IPS-NIHi7 (cell line): Measurements from ENCODE around the gene GPRC5C.

Experiments
- DNase-seq: peaks from one replicate; pipeline ENCODE4 v3.0.0; 2012; ENCODE audit warnings: mixed read lengths; ENCODE audit errors: extremely low spot score

GPRC5C gene

DNA sequence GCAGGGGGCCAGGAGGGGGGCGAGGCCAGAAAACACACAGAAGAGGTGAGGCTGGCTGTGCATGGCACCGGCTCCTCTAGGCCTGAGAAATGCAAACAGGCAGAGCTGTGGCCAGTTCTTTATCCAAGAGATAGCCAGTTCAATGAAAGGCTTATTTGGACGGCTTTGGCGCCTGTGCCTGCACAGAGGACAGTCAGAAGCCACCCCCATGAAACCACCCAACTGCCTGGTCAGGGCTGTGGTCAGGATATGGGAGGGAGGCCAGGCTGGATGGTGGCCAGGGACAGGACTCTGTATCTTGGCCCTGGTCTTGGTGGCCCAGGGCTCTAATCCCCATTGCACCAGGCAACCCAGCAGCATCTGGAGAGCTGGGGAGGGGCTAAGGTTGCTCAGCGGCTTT, 24.5 kb upstream of the GPRC5C start:
- DNase-seq, result no peak

DNA sequence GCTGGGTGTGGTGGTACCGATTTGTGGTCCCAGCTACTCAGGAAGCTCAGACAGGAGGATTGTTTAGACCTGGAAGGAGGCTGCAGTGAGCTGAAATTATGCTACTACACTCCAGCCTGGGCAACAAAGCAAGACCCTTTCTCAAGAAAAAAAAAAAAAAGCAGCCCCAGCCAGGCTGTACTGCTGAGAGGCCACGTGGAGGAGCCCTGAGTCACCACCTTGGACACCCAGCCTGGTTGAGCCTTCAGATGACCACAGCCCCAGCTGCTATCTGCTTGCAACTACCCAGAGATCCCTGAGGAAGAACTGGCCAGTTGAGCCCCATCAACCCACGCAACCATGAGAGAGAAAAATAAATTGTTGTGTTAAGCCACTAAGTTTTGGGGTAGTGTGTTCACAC, 23.6 kb upstream of the GPRC5C start:
- DNase-seq, result peak; percentile 46

DNA sequence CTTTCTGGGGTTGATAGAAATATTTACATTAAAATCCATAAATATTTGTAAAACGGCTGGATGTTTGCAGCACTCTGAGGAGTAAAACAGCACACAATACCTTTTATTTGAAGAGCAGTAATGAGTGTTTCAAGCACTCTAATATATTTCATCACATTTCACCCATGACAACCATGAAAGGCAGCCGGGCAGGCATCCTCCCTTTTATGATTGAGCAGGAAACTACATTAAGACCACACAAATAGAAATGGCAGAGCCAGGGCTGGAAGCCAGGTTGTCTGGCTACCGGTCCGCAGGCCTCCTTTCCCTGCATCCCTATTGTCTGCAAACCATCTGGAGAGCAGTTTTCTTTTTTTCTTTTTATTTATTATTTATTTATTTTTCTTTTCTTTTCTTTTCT, 23.1 kb upstream of the GPRC5C start:
- DNase-seq, result no peak

DNA sequence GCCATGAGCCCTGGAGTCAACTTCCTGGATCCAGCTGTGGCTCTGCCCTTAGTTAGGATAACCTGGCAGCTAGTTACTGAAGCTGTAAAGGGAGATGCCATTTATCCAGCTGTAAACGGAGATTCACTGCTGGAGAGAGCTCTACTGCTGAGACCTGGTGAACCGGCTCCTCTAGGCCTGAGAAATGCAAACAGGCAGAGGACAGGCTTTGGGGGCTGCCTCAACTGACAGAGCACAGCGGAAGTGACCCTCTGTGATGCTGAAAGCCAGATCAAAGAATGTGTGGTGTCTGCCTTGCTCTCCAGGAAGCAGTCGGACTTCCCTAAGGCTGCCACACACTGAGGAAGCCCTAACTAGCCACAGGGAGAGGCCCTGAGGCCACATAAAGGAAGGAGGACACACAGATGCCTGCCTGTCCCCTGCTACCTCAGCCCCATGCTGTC, 21.9 kb upstream of the GPRC5C start:
- no peak for DNase-seq

DNA sequence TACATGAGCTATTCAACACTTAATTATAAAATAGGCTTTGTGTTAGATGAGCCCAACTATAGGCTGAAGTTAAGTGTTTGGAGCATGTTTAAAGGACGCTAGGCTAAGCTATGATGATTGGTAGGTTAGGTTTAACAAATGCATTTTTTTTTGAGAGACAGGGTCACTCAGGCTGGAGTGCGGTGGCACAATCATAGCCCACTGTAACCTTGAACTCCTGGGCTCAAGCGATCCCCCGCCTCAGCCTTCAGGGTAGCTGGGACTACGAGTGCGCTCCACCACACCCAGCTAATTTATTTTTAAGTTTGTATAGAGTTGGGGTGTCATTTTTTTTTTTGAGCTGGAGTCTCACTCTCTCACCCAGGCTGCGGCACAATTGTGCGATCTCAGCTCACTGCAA, 19.3 kb upstream of the GPRC5C start:
- no peak for DNase-seq

DNA sequence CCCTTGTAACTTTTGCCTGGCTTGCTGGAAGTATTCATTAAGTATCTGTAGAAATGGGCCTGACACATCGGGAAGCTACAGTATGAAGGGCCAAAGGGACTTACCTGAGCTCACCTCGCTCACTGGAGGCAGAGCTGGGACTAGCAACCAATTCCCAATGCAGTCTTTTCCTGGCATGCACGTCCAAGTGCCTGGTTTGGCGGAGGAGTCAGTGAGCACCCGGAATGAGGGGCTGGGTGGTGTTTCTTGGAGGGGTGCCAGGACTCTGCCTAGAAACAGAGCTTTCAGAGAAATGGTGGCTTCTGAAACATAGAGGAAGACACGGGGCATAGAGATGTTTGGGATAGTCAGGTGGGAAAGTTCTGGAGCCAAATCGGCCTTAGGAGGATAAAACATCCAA, 18.4 kb upstream of the GPRC5C start:
- DNase-seq, result no peak

DNA sequence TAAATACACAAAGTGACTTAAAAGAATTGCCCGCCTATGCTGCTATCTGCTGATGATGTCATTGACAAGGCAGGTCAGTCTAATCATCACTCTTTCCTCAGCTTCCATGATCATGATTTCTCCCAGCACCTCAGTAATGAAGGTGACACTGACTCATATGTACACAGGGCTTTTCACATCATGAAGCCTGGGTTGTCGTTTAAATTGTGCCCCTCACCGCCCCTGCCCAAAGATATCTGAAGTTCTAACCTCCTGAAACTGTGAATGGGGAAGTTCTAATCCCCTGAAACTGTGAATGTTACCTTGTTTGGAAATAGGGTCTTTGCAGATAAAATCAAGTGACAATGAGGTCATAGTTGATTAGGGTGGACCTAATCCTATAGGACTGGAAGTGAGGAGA, 17.4 kb upstream of the GPRC5C start:
- no peak for DNase-seq

DNA sequence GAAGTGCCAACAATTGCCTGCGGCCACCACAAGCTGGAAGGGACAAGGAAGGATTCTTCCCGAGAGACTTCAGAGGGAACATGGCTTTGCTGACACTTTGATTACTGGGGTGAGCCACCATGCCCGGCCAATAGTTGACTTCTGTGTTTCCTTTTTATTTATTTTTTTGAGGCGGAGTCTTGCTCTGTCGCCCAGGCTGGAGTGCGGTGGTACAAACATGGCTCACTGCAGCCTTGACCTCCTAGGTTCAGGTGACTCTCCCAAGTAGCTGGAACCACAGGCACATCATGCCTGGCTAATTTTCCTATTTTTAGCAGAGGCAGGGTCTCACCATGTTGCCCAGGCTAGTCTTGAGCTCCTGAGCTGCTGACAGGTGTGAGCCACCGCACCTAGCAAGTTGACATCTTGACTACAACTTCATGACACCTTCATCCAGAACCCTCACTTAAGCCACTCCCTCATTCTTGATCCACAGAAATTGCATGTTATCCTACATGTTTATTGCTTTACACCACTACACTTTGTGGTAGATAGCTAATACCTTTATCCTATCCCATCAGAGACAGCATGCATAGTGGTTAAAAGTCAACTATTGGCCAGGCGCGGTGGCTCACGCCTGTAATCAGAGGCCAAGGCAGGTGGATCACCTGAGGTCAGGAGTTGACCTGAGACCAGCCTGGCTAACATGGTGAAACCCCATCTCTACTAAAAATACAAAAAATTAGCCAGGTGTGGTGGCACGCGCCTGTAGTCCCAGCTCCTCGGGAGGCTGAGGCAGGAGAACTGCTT, 16.1 kb upstream of the GPRC5C start:
- no peak for DNase-seq

DNA sequence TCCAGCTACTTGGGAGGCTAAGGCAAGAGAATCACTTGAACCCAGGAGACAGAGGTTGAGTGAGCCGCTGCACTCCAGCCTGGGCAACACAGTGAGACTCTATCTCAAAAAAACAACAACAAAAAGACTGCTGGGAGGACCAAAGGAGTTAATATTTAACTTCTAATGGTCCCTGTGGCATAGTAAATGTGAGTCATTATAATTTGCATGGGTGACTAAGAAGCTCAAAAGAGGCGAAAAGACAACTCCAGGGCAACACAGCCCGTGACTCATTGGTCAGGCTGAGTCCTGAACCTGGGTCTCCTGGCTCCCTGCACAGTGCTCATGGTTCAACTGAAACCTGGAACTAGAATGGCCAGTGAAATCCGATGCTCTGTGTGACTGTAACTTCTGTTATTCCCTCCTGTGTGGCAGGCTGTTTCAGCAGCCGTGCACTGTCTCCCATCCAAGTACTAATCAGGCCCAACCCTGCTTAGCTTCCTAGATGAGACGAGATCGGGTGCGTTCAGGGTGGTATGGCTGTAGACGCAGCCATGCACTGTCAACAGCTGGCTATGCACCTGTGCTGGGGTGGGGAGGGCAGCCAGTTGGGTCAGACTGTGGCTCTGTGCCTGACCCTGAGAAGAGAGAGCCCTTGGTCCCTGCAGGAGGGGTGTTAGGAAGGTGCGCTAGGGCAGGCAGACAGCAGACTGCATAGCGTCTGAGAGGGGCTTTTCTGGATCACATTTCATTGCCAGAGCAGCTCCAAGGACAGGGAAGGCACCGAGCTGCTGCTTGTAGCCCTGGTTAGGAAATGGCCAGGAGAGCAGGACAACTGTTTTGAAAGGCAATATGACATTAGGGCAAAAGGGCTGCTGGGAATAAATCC, 14.5 kb upstream of the GPRC5C start:
- DNase-seq, result no peak

DNA sequence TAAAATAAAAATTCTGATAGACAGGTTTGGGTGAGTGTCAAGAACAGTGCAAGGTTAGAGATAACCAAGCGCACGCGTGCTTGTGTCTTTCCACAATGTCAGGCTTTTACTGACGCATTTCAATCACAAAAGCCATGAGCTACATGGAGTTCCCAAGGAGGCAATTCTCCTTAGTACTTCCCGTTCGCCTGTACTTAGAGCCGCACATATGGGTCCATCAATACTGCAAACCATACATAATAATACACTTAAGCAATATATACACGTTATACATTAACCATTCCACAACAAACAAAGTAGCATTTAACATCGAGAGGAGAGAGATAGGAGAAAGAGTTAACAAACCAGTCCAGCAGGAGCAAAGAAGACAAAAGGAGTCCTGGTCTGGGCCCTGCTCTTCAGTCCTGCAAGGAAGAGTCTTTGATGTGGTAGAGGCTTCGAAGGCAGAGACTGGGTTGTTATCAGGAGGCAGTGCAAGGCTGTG, 11.9 kb upstream of the GPRC5C start:
- no peak for DNase-seq

DNA sequence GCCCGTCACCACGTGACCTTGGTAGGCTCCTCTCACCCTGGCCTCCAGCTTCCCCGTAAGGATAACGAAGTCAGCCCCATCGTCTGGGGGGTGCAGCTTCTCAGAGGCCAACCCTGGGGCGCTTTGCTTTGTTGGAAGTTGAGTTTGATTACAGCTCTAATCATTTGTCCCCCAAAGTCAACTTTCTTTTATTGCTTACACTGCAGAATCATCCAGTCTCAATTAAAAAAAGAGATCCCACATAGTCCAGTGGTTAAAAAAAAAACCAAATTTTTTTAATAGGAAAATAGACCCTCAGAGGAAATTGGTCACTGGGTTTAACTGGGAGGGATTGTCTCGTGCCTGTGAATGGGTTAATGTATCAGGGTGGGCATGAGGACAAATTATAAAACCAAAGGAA, 7.8 kb upstream of the GPRC5C start:
- no peak for DNase-seq

DNA sequence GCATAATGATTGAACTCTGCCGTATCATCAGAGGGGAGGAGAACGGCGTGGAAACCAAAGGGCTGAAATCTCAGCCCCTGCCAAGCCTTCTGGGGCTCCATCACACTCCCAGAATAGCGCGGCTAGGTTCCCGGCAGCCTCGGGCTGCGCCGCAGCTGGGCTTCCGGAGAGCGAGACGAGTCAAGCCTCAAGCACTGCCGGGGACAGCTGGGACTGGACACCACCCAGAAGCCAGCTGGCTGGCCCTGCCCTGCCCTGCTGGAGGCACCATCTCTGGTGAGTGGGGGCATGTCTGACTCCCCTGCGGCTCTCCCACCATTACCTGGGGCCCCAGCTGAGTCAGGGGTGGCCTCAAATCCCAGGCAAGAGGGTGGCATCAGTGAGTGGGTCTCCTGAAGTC, 7.2 kb upstream of the GPRC5C start:
- DNase-seq, result no peak

DNA sequence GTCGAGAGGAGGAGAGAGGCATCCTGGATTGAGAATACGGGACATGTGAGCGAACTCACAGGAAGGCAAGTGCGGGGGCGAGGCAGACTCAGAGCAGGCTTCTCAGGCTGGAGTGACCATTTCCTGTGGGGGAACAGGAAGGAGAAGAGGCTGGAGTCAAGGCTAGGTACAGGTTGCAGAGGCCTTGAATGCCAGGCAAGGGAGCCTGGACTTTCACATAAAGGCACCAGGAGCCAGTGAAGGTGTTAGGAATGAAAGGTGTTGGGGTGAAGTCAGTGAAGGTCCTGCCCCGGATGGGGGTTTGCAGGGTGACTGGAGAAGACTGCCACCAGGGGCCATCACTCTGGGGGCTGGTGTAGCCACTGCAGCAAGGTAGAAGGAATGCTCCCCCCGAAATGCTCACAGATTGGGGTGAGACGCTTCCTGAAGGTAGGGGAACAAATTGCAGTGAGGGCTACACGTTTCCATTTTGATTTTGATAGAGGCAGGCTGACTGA, 5.3 kb upstream of the GPRC5C start:
- DNase-seq, result no peak

DNA sequence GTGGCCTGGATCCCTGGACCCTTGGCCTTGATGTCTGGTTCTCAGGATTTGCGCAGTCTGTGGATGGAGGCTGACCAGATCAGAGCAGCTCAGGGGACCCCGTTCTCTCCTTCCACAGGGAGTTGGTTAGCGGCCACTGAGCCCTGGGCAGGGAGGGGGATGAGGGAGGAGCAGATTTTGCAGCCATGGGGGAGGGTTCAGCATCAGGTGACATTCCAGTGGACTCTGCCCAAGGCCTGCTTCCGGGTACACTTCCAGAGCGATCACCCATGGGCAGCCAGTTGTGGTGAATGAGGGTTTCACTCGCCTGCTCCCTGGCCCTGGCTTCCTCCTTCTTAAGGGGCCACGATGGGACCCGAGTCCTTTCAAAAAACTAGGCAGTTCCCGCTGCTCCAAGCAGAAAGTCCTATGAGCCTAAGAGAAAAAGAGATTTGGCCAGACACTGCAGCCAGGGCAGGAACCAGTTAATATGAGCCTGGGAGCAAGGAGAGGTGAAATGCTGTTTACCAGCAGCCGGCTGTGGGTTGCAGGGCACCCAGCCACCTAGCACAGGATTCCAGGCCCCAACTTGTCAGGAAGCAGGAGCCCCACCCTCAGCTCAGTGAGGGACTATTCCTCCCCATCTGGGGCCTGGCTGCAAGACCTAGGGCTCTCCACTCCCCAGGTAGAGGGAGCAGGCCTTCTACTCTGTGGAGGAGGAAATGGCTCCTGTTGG, 4.7 kb upstream of the GPRC5C start:
- DNase-seq, result peak; percentile 52

DNA sequence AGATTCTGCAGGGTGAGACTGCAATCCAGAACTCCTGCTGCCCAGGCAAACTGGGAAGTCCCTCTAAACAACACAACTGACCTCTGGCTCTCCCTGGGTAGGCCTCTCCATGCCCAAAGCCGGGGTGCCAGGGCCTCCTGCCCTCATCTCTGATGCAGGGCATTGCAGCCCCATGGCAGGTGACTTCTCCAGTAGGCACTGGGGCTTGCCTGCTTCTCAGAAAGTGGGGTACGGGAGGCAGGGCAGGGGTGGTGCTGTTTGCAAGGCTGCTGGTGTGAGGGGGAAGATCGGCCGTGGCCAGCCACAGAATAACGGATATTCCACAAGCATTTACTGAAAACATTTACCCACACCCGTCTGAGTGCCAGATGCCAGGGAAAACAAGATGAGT, 4.1 kb upstream of the GPRC5C start:
- DNase-seq, result no peak

DNA sequence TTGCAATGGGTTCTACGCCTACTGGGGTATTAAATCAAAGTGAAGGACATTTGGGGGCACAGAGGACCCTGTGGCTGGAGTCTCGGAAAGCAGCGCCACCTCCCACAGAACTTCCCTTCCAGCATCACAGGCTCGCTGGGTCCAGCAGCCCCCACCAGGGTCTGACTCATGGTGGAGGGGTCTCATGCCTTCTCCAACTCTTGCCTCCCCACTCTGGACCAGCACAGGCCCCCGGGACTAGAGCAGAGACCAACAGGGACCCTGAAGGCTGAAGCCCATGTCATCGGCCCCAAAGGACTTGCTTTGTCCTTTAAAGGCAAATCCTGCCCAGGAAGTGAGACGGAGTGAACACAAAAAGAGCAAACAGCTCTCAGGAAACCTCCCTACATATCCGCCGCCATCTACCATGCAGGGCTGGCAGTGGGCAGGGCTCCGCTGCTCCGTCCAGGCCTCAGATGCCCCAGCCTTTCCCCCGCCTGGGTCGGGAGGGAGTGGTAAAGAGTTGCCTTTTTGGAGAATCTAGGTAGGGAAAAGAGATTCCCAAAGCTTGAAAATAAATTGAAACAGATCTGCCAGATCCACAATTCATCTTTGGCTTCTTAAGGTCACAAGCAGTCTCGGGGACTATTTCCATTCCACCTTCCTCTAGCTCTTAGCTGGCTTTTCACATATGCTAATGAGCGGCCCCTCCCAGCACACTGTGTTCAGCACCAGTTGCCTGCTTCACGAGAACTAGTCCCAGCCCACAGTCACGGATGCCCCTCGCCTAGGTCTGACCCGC, 2.1 kb upstream of the GPRC5C start:
- DNase-seq, result no peak

DNA sequence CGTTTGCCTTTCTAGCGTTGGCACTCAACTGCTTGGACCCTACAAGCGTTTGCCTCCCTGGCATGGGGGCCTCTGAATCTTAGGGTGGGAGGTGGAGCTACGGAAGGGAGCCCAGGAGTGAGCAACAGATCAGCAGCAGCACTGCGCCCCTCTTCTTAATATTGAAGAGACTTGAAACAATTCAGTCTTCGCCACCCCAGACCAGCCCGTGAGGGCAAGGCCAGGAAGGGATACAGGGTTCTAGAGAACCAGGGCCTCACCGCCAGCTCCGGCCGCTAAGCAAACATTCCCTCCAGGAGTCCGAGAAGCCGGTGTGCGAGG, 1.5 kb upstream of the GPRC5C start:
- no peak for DNase-seq

DNA sequence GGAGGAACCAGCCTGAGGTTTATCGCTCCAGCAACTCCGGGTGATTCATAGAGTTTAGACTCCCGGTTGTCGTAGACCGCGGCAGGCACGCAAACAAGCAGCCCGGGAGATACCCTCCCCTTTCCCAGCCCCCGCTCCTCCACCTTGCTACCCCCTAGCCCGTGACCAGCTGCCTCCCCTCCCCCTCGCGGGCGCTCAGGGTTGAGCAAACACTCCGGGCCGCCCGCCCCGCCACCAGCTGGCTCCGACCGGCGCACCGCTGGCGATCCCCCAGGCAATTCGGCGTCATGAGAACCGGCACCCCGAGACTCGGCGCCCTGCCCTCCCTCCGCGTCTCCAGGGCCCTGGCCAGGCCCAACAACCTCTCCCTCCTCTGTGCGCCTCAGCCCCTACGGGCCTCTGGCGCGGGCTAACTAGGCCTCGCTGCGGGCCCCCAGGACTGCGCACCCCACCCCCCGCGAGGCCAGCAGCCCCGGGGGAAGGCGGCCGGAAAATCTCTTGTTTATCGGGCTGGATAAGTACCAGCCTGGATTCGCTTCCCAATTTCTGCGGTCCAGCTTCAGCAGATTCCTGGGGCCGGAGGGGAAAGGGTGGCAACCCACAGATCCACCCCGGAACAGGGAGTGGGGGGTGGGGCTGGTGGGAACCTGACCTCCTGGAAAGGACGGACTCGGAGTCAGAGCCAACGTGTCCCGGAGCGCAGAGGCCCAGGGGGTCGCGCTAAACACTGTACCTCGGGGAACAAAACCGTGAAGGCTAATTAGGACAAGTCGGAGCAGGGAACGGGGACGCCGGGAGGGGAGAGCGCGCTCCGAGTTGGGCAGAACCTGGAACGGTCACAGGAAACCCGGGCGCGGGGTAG, 951 bp upstream of the GPRC5C start:
- peak; percentile 75 for DNase-seq

DNA sequence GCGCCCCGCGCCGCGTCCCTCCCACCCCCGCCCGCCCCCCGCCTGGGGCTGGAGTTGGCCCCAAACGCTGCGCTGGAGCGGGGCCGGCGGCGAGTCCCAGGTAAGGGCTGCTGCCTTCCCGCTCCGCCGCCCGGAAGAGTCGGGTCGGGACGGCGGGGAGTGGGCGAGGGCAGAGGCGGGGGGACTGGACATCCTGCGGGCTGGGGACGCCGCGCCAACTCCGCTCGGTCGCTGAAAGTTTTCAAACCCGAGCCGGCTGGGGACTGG, 469 bp downstream of the GPRC5C start:
- DNase-seq, result no peak

DNA sequence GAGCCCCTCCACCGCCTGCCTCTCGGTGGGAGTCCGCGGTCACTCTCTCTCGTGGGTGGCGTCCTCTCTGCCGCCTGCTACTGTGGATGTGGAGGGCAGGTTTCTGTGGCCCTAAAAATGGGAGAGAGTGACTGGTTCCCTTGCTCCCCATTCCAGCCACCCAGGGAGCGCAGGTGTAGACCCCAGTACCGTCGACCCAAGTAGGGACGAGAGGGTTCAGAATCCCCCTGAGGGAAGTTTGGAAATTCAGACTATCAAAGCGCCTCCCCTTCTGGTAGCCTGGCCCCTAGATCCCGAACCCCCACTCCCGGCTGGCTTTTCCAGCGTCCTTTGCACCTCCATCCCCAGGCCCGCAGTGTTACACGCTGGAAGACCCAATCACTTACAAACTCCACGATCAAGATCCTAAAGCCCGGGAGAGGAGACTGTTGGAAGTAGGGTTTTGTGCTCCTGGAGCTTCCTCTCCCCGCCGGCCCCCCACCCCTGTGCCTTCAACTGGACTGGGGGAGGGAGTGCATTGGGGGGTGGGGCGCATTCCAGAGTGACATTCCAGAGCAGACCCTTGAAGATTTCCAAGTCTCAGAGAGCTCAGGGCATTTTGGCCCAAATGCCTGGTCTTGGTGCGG, 991 bp downstream of the GPRC5C start:
- no peak for DNase-seq
